Measurements from ENCODE around the gene STK24. TPM values are rescaled to one million over a fixed set of nuclear protein-coding genes. Genes with fewer than 3 reads are reported as not detected.

STK24 gene
- total RNA-seq, 3 donors from 2014 or later, result 135 to 152 (median 142) TPM

DNA sequence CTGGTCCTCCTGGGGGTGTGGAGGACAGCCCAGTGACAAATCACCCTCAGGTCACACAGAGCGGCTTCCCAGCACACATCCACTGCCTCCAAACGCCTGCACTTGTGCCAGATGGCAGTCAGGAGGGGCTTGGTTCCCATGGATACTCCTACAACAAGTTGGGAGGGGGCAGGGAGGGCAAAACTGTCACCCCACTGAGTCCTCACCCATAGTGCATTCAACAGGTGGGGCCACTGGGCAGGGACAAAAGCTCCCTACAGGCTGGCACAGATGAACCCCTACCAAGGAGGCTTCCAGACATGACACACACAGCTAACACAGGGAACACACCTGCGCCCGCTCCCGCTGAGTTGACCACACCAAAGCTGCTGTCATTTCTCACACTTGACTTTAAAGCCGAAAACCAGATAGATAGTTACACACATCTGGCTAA is 120.5 kb downstream of the STK24 start:
- H3K27me3 Mint-ChIP-seq (ENCODE audit: low read depth), result no peaks in the 10 kb centered on the region
- DNase-seq, result no peak
- H3K4me3 Mint-ChIP-seq, result no peak overlapping the region
- H3K9me3 Mint-ChIP-seq, result no peaks in the 10 kb centered on the region
- no peak for ATAC-seq
- peaks cover 40% of the 10 kb centered on the region for H3K36me3 Mint-ChIP-seq (ENCODE audit: insufficient read depth)
- H3K4me1 Mint-ChIP-seq (ENCODE audit: low read depth), result peaks cover 8% of the 10 kb centered on the region

DNA sequence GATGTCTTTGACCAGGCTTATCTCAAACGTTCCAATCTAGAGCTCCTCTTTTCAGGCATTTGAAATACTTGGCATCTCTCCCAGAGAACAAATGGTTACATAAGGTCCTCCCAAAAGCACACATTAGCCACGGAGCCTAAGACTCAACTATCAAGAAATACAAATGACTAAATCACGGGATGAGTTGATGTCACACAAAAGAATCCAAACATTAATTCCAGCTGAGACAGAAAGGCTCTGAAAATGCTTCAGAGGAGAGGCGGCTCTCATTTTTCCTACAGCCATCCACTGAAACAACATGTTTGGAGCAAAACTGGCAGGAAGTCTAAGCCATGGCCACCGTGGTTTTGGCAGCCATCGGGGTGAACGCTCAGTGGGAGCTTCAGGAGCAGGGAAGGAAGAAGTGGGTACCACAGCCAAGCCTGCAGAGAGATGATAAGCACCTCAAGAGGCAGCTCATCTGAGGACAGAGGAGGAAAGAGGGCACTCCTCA is 122.5 kb downstream of the STK24 start:
- Mint-ChIP-seq H3K9me3 (no peaks in the 10 kb centered on the region), H3K4me1 (ENCODE audit: low read depth) (peaks cover 18% of the 10 kb centered on the region), H3K27me3 (ENCODE audit: low read depth) (no peaks in the 10 kb centered on the region), H3K36me3 (ENCODE audit: insufficient read depth) (peaks cover 35% of the 10 kb centered on the region), H3K4me3 (no peak overlapping the region)
- no peak for DNase-seq
- ATAC-seq, result no peak

DNA sequence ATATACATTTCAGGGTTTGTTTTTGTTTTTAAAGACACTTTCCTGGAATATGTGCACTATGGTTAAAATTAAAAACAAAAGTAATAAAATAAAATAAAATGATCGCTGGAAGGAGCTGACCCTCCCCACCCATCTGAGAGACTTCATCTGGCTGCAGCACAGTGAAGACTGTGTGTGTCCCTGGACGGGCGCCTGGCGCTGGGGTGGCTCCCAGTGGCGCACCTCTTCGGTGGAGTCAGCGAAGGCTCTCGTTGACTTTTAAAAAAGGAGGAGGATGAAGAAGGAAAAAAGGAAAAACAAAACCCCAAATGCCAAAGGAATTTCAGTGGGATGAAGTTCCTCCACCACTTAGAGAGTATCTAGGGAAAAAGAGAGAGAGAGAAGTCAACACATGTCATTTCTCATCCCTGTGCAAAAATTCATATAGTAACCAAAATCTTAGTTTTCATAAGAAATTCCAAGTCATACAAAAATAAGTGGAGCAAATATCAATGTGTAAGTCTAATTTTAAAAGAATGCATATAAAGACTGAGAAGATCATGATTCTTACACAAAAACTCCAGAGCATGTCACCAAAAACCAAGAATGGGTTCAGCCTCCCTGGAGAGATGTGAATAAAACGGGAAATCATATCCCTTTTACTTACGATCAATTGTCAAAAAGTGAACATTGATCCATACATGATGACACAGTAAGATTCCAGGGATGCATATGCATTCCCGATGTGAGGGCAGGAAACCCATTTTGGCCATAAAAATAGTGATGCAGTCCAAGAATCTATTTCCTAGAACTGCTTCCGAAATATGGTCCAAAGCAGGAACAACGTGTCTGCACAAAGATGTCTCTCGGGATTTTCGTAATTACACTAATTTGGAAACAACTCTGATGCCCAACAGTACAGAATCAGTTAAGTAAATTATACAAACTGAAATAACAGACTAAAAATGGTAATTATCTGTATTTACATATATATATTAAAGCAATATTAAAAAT is 123.8 kb downstream of the STK24 start:
- ATAC-seq, result no peak

DNA sequence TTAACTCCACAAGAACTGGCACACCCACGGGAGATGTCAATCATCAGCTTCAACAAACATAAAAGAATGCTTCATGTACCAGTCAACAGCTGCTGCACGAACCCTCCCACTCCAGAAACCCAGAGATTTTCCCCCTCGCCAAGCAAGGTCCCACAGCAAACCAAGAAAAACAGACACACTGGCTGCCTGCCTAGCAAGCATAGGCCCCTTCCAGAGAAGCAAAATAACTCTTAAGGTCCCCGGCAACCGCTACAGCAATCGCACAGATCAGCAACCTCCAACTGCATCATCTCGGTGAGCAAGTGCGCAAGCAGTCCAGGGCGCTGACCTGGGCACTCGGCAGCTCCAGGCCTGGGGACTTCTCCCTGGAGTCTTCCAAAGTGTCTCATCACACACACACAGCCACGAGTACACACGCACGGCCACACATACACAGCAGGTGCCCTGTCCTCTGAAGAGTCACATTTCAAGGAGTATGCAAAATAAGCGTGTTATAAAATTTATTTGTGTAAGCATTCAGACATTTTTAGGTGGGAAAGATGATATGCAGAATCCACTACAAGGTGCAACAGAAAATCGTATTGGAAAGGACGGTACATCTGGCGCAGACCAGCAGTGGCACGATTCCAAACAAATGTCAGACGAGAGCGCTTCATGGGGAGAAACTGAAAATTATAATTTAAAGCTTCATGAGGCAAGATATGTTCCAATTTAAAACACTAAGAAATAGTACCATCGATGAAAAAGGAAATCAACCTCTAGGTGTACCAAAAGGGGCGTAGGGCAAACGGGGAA is 125.0 kb downstream of the STK24 start:
- DNase-seq (no peak), ATAC-seq (no peak)
- no peak overlapping the region for H3K4me3 Mint-ChIP-seq
- no peaks in the 10 kb centered on the region for H3K9me3 Mint-ChIP-seq
- peaks cover 18% of the 10 kb centered on the region for H3K4me1 Mint-ChIP-seq (ENCODE audit: low read depth)
- H3K27me3 Mint-ChIP-seq (ENCODE audit: low read depth), result no peaks in the 10 kb centered on the region
- peaks cover 28% of the 10 kb centered on the region for H3K36me3 Mint-ChIP-seq (ENCODE audit: insufficient read depth)

More for the DNA sequence above, 123.8 kb downstream of the STK24 start:
- DNase-seq, result no peak
- H3K27me3 Mint-ChIP-seq (ENCODE audit: low read depth), result no peaks in the 10 kb centered on the region
- H3K4me1 Mint-ChIP-seq (ENCODE audit: low read depth), result peaks cover 18% of the 10 kb centered on the region
- no peaks in the 10 kb centered on the region for H3K9me3 Mint-ChIP-seq
- H3K4me3 Mint-ChIP-seq, result no peak overlapping the region
- peaks cover 29% of the 10 kb centered on the region for H3K36me3 Mint-ChIP-seq (ENCODE audit: insufficient read depth)

DNA sequence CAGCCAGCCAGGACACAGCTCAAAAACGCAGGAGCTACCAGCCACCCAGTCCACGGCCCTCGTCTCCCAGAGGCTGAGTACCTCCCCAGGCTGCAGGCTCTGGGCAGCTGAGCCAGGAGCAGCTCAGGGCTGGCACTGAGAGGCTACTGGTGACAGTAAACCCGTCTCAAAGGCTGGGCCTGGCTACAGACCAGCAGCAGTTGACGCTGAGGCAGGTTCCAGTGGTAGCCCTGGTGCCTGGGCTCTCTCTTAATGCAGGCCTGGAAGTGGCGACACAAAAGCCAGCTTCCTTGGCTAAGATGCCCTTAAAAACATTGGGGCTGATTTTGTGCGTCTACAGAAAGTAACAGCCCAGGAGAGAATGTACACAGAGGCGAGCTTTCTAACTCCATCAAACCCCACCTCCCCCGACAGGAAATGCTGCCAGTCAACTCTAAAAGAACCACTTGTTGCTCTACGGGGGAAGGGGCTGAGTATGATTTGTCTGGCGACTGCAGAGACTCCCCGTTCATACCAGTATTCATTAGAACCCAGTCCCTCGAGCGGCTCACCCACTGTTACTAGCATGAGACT is 126.3 kb downstream of the STK24 start:
- DNase-seq (no peak), ATAC-seq (peak; percentile 47)
- Mint-ChIP-seq H3K36me3 (ENCODE audit: insufficient read depth) (peaks cover 24% of the 10 kb centered on the region), H3K4me3 (no peak overlapping the region), H3K27me3 (ENCODE audit: low read depth) (no peaks in the 10 kb centered on the region), H3K4me1 (ENCODE audit: low read depth) (peaks cover 18% of the 10 kb centered on the region), H3K9me3 (no peaks in the 10 kb centered on the region)

DNA sequence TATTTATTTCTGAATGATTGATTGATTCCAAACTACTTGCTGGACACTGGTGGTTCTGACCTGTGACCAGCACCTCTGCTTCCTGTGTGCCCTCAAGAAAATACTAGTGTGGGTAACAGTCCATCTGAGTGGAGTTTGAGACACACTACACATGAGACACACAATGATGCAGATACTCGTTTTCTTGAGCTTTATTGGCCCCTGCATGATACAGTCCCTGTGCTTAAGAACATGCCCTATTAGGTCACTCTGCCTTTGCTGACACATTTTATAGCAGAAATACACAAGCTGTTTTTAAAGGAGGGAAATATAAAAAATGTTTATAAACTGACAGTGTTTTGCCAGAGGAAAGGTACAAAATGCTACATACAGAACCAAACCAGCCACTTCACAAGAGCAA is 126.9 kb downstream of the STK24 start:
- Mint-ChIP-seq H3K9me3 (no peaks in the 10 kb centered on the region), H3K27me3 (ENCODE audit: low read depth) (no peaks in the 10 kb centered on the region), H3K4me1 (ENCODE audit: low read depth) (peaks cover 24% of the 10 kb centered on the region), H3K4me3 (no peak overlapping the region), H3K36me3 (ENCODE audit: insufficient read depth) (peaks cover 24% of the 10 kb centered on the region)
- DNase-seq (no peak), ATAC-seq (no peak)

DNA sequence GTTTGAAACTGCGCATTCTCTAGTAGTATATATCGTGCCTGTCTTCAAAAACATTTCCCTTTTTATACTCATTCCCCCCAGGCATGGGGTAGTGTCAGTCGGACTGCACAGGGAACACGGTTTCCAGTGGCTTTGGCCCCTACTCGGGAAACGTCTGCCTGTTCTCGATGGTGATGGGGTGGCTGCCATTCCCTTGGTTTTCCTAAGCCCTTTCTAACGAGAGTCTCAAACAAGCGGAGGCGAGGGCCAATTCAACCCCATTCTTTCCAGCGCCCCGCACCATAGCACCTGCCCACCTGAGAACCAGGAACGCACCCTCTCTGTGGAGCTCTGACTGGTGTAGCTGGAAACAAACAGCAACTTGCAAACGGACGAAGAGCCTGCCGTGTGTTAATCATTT is 127.6 kb downstream of the STK24 start:
- ATAC-seq, result no peak
- Mint-ChIP-seq H3K27me3 (ENCODE audit: low read depth) (no peaks in the 10 kb centered on the region), H3K4me3 (no peak overlapping the region), H3K9me3 (no peaks in the 10 kb centered on the region), H3K36me3 (ENCODE audit: insufficient read depth) (peaks cover 24% of the 10 kb centered on the region), H3K4me1 (ENCODE audit: low read depth) (peaks cover 27% of the 10 kb centered on the region)
- no peak for DNase-seq

DNA sequence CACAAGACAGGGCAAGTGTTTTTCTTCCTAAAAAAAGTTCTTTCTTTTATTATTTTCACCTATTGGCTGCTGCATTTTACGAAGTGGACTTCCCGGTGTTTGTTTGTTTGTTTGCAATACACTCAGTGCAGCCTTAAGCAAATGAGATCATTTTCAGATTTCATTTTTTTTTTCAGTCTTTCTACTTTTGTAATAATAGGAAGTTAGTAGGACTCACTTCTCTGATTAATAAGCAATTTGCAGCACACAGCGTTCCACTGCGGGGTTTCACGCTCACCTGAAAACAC is 128.3 kb downstream of the STK24 start:
- H3K27me3 Mint-ChIP-seq (ENCODE audit: low read depth), result no peaks in the 10 kb centered on the region
- no peak for DNase-seq
- H3K9me3 Mint-ChIP-seq, result no peaks in the 10 kb centered on the region
- peaks cover 24% of the 10 kb centered on the region for H3K36me3 Mint-ChIP-seq (ENCODE audit: insufficient read depth)
- ATAC-seq, result no peak
- H3K4me1 Mint-ChIP-seq (ENCODE audit: low read depth), result peaks cover 30% of the 10 kb centered on the region
- H3K4me3 Mint-ChIP-seq, result no peak overlapping the region

DNA sequence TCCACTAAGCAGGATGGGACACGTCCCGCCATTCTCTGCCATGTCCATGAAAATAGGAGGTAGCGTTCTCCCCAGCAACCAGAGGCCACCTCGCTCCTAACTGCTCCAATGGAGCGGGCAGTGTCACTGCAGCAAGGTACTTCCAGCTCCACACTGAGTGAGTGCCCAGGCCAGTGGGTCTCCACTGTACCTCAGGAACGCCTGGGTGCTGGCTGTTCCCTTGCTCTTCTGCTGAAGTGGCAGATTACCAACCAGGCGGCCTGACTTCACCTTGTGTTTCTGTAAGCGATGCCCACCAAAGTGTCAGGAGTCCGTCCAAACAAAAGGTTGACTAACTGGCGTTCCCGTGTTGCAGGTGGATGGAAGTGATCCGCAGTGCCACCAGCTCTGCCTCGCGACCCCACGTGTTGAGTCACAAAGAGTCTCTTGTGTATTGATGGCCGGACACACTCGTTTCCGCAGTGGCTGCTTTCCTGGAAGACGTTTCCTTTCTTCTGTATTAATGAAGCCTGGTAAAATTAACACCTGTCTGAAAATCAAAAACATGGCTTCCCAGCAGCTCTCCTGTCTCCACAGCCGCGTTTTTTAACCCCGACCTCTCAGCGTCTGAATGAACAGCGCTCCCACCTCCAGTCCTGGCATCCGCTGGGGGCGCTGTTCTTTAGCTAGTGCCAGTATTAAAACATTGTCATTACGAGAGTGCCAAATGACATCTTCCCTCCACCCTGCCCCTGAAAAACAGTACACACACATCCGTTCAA is 128.8 kb downstream of the STK24 start:
- H3K36me3 Mint-ChIP-seq (ENCODE audit: insufficient read depth), result peaks cover 23% of the 10 kb centered on the region
- H3K4me1 Mint-ChIP-seq (ENCODE audit: low read depth), result peaks cover 30% of the 10 kb centered on the region
- DNase-seq (no peak), ATAC-seq (no peak)
- no peaks in the 10 kb centered on the region for H3K9me3 Mint-ChIP-seq
- no peak overlapping the region for H3K4me3 Mint-ChIP-seq
- no peaks in the 10 kb centered on the region for H3K27me3 Mint-ChIP-seq (ENCODE audit: low read depth)

DNA sequence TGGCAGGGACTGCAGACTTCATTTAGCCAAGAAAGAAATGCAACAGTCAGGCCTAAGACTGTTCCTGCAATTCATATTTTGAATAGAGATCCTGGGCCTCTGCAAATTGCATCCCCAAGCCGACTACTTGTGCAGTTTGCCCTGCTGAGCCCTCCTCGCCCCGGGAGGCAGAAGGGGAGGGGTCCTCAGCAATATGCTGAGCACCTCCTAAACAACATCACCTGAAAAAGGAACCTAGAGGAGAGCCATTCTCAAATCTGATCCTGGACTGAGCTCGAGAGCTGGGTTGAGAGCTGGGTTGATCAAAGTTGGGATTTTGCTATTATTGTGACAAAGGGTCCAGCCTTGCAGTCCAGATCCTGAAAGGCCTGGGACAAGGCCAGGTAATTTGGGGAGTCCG is 129.8 kb downstream of the STK24 start:
- Mint-ChIP-seq H3K9me3 (no peaks in the 10 kb centered on the region), H3K4me3 (no peak overlapping the region), H3K36me3 (ENCODE audit: insufficient read depth) (peaks cover 16% of the 10 kb centered on the region), H3K27me3 (ENCODE audit: low read depth) (no peaks in the 10 kb centered on the region), H3K4me1 (ENCODE audit: low read depth) (peaks cover 28% of the 10 kb centered on the region)
- no peak for DNase-seq
- no peak for ATAC-seq

DNA sequence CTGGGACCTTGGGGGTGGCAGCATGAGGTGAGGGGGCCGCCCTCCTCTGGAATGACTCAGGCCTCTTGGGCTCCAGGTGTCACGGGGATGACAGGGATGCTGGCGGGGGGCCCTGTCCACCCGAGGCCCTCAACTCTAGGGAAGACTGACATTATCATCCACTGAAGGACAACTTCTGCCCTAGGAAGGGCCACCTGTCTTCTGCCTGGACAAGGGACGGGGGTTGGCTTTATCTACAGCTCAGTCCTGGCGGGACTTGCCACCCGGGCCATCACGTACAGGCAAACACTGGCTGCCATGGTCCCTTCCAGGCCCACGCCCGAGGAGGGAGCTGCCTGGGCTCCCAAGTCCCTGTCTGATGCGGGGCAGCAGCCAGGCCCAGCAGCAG is 130.7 kb downstream of the STK24 start:
- Mint-ChIP-seq H3K4me3 (no peak overlapping the region), H3K36me3 (ENCODE audit: insufficient read depth) (peaks cover 8% of the 10 kb centered on the region), H3K27me3 (ENCODE audit: low read depth) (no peaks in the 10 kb centered on the region), H3K9me3 (no peaks in the 10 kb centered on the region), H3K4me1 (ENCODE audit: low read depth) (peaks cover 19% of the 10 kb centered on the region)
- DNase-seq (no peak), ATAC-seq (no peak)

DNA sequence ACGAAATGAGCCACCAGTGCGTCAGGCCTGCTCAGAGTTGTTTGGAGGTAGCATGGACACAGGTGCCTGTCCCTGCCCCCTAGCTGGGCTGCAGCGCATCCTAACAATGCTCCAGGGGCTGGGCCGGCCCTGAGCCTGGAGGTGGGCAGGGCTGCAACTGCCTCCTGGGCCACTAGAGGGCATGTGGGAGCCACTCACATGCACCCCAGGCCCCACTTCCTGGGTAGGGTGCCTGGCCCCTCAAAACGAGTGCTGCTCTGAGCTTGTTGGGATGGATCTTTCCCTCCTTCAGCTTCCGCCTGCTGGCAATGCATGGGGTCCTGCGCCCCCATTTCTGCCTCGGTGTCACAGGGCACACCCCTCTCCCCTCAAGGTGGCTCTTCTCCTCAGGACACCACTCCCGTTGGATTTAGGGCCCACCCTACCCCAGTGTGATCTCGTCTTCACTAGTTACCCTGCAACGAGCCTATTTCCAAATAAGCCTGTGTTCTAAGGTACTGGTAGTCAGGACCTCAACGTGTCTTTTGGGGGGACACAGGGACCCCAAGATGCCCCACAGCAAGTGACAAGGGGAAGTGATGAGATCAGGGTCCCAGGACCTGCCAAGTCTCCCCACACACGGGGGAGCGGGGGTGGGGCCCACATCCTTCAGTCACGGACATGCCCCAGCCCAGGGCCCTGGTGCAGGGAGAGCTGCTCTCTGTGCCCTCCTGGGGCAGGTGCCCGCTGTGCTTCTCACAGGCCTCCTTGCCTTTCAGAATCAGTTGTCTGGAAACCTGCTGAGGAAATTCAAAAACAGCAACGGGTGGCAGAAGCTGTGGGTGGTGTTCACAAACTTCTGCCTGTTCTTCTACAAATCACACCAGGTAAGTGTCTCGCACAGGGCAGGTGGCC is 131.3 kb downstream of the STK24 start:
- peaks cover 13% of the 10 kb centered on the region for H3K4me1 Mint-ChIP-seq (ENCODE audit: low read depth)
- H3K36me3 Mint-ChIP-seq (ENCODE audit: insufficient read depth), result peaks cover 4% of the 10 kb centered on the region
- DNase-seq (peak; percentile 77), ATAC-seq (peak; percentile 88 to 92)
- no peaks in the 10 kb centered on the region for H3K9me3 Mint-ChIP-seq
- H3K4me3 Mint-ChIP-seq, result no peak overlapping the region
- H3K27me3 Mint-ChIP-seq (ENCODE audit: low read depth), result no peaks in the 10 kb centered on the region

DNA sequence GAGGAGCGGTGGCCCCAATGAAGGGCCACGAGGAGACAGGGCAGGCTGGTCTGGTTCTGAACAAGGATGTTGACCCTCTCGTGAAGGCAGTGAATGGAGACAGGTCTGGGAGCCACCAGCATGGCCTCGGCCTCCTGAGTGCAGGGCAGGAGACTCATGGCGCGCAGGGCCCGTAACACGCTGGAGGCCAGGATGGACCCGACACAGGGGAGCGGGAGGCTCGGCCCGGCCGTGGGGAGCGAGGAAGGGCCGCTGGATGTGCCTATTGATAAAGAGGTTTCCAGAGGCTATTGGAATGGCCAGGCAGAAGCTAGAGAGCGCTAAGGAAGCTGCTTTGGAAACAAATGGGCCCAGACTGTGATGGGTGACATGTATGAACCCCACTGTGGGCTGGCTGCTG is 132.5 kb downstream of the STK24 start:
- no peak for DNase-seq
- H3K36me3 Mint-ChIP-seq (ENCODE audit: insufficient read depth), result peaks cover 4% of the 10 kb centered on the region
- peaks cover 12% of the 10 kb centered on the region for H3K4me1 Mint-ChIP-seq (ENCODE audit: low read depth)
- no peaks in the 10 kb centered on the region for H3K27me3 Mint-ChIP-seq (ENCODE audit: low read depth)
- H3K4me3 Mint-ChIP-seq, result no peak overlapping the region
- ATAC-seq, result no peak
- no peaks in the 10 kb centered on the region for H3K9me3 Mint-ChIP-seq

Measured in activated T-cell treated with anti-CD3 and anti-CD28 coated beads, Interleukin-2, amount 50 U/mL, for 4 hours (primary cell).